ENCODE data around the gene MYCN.
A peak's percentile ranks its signal among the peaks of the same experiment; 100 is the strongest.
"Not testable (repeated sequence)": the region's sequence is repeated elsewhere in the genome, so short reads cannot be mapped to it uniquely, and the experiment has no call there.

MYCN gene

DNA sequence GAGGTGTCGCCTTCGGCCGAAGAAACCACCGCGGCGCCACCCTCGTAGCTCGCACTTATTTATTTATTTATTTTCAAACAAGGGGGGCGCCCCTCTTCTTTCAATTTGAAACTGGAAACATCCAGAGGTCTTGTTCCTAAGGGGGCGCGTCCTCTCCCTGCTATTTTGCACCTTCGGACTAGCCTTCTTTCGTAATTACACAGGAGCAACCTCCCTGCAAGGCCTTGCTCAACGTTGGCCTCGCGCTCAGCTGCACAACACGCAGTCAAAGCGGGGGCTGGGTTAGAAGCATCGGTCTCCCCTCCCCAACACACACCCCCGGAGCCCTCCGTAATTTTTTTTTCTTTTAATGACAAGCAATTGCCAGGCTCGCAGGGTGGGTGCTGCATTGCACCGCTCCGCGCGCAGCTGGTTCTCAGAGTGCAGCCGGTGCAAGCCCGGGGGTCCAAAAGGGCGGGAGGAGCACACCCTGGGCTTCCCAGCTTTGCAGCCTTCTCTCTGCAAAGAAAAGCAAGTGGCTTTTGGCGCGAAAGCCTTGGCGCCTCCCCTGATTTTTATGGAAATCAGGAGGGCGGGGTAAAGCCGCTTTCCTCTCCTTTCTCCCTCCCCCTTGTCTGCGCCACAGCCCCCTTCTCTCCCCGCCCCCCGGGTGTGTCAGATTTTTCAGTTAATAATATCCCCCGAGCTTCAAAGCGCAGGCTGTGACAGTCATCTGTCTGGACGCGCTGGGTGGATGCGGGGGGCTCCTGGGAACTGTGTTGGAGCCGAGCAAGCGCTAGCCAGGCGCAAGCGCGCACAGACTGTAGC lies at the start of gene MYCN:
Gene MYCN (plus strand): TSS at position 697 of the 807 bp plus-strand sequence. CDS start 1,515 bp downstream, outside the sequence.
- peak; percentile 85 for DNase-seq

DNA sequence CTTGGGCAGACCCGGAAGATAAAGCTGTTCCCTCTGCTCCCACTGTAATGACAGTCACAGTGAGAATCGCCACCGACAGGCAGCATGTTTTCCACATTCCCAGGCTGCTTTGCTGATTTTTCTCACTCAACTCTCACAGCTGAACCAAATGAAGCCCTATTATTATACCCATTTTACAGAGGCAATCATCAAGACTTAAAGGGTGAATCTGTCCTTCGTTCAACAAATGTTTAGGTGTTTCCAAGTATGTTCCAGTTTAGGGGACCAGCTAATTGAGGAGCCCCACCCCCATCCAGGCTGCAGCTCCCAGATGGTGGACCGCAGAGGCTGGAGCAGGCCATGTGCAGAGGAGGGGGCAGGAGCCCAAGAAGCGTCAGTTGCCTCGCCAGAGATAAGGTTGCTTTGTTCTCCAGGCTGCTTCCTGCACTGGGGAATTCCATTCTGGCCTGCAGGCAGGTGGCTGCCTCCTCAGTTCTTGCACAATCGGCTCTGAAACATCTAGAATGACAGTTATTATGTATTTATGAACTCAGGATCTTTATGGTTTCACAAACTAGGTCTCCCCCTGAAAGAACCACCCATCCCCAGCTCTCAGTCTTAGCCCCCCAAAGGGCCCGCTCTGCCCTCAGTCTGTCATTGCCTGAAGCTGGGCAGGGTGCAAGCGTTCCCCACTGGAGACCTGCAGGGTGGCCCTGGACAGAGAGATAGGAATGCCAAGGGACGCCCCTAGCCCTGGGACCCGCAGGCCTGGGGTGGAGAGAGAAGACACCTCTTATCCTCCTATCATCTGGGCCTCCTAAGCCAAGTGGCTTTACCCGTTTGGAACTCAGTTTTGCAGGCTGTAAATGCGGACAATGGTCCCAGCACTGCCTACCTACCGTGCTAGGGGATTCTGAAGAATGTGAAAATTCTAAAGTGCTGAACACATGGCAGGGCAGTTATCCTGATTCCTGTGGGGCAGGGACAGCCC lies 49.1 kb upstream of the MYCN start:
- DNase-seq = no peak

DNA sequence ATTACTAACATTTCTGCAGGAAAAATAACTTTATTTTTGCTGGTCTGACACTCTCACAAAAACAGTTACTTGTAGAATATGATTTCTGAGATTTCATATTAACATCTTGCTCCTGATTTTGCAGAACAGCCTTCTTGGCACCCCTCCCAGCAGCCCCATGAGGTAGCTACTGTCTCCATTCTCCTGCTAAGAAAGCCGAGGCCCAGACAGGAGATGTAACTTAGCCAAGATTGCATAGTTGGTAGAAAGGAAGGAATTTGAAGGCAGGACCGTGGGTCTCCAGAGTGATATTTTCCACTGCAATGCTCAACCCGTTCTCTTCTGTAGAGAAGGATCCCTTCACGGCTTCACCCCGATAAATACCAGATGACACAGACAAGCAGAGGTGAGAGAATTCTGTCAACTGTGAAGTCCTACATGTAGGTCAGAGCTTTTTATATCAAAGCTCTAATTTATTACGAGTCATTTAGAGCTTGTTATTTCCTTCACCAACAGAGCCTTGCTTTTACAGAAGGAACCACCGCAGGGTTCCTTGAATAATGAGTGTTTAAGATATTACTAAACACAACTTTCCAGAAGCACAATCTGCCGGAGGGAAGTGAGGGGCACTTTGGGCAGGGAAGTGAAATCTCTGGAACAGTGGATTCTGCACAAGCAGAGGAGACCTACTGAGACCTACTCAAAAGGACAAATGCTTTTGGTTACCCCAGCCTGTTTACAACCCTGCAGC lies 48.0 kb upstream of the MYCN start:
- no peak for DNase-seq

DNA sequence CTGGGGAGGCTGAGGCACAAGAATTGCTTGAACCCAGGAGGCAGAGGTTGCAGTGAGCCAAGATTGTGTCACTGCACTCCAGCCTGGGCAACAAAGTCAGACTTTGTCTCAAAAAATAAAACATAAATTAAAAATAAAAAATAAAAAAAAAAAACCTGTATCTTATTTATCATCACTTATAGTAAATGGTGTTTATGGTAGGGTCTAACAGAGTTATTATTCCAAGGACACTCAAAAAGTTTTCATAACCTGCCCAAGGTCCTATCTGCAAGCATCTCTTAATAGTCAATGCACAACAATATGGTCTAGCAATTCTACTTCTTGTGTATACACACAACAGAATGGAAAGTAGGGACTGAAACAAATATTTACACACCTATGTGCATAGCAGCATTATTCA lies 47.3 kb upstream of the MYCN start:
- DNase-seq = no peak

DNA sequence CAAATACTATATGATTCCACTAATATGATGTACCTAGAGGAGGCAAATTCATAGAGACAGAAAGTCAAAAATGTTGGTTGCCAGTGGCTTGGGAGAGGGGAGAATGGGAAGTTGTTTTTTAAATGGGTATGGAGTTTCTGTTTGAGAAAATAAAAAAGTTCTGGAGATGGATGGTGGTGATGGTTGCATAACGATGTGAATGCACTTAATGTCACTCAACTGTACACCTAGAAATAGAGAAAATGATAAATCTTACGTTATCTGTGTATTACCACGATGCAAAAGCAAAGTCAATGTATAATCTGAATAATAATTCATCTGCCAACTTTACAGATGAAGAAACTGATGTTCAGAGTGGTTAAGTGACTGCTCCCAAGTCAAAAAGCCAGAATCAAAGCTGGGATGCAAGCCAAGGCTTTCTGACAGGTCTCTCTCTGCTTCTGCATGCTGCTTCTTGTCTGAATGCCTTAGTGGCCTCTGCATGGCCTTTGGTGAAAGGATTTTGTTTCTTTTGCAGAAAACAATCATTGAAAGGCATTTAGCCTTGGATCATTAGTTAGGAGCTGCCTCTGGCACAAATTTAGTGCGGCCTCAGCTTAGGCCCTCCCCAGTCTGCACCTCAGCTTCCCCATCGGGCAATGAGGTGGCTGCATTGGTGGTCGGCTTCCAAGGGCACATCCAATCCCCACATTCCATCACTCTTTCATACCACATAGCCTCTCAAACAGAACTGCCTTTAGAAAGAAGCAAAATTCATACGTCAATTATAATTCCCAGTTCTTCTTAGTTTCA lies 46.5 kb upstream of the MYCN start:
- DNase-seq = no peak

DNA sequence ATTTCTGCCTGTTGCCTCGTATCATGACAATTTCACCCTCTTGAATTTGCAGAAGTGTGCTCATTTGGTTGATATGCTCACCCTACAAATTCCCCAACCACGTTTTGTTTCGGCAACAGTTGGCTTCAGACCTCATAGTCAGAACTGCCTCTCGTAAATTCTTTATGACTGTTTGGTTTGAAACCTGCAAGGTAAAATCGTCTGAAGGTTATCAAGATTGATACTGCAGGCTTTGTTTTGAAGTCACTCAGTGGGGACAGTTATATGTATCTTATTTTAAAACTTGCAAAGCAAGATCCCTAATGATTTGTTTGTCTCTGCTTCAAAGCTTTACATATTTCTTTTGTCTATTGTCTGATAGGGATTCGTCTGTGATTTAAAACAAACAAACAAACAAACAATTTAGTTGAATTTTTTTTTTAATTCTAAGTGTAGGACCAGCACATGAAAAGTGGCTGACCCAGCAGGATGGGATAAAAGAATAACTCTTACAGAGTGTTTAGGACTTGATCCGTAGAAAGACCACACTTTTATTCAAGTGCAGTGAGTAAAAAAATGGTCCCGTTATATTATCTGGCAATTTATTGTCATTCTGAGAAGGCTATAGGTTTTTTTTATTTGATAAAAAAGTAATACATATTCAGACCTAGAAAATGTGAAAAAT lies 45.7 kb upstream of the MYCN start:
- DNase-seq = no peak

DNA sequence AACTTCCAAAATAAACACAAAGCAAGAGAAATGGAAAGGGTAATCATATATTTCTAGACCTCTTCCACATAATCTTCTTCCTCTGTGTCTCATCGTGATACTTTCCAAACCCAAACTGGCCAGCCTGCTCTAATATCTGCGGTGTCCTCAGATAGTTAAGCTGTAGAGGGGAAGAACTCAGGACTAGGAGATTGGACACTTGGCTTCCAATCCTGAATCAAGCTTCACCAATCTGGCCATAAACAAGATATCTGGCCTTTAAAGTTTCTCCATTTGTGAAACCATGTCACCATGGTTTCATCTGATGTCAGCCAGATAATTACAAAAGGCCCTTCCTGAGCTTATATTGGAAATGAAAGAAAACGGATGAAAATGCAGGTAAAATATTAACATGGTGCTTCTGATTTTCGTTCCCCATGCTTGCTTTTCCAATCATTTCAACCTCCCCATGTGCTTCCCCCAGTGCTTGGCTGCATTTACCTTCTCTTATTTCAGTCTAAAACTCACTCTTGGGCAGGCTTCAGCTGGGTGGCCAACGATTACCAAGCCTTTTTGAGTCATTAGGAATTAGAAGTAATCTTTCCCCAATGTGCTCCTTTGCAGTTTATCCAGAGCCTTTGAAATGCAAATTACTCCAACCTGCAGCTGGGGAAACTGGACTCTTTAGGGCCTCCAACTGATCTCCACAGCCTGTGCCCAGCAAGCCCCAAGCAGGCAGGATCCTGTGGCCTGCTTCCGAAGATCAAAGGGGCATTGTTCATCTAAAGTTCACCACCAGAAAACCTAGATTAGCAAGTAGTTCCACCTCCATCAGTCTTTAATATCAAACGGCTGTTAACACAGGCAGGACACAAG lies 44.5 kb upstream of the MYCN start:
- no peak for DNase-seq

DNA sequence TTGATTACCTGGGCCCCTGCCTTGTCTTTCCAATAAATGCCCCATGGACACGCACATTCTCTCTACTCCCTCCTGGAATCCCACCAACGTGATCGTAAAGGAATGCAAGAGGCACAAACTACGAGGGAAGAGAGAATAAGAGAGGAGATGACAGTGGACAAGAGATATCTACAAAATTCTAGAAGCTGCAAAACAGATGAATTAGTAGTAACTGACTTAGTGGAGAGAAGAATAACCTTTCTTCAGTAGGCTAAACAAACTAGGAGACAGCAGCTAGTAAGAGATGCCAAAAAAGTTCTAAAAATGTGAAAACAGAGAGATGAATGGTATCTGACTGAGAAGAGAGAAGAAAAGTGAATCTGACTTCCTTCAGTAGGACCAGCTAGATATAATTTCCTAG lies 43.5 kb upstream of the MYCN start:
- DNase-seq = no peak

DNA sequence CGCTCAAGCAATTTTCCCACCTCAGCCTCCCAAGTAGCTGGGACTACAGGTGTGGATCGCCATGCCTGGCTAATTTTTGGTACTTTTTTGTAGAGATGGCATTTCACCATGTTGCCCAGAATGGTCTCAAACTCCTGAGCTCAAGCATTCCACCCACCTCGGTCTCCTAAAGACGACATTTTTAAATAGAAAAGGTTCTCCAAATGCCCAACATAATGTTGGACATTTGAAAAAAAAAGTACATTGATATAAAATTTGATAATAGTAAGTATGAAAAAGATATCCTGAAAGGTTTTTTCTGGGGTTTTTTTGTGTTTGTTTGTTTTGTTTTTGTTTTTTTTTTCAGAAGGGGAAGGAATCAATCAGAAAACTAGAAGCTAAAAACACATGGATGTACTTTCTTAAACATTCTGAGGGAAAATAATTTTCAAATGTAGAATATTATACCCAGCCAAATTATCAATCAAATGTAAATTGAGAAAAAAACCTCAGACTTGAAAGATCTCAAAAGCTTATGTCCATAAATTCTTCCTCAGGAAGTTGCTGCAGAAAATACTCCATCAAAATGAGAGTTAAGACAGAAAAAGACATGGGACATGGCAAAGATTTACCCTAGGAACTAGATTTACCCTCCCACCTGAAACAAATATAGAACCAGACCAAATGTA lies 42.8 kb upstream of the MYCN start:
- DNase-seq = no peak

DNA sequence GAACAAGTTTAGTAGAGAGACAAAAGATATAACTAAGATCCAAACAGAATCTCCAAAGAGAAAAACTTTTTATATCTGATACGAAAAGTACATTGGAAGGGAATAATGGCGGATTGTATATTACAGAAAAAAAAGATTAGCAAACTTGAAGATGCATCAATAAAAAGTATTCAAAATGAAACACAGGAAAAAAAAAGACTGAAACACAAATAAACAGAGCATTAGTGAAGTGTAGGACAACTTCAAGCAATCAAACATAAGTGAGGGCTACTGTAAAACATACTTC lies 41.1 kb upstream of the MYCN start:
- no peak for DNase-seq

DNA sequence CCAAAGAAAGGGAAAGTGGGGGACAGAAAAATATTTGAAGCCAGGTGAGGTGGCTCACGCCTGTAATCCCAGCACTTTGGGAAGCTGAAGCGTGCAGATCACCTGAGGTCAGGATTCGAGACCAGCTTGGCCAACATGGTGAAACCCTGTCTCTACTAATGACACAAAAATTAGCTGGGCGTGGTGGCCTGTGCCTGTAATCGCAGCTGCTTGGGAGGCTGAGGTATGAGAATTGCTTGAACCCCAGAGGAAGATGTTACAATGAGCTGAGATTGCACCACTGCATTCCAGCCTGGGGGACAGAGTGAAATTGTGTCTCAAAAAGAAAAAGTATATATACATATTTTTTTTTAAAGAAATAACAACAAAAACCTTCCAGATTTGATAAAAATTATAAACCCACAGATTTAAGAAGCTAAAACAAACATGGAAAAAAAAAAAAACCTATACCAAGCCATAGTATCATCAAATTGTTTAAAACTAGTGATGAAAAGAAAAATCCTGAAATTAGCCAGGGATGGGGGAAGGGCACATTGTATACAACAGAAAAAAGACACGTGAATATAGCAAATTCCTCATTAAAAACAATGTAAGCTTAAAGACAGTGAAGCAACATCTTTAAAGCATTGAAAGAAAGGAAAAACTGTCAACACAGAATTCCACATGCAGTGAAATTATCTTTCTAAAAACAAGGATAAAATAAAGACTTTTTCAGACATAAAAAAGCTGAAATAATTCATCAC lies 40.4 kb upstream of the MYCN start:
- no peak for DNase-seq

DNA sequence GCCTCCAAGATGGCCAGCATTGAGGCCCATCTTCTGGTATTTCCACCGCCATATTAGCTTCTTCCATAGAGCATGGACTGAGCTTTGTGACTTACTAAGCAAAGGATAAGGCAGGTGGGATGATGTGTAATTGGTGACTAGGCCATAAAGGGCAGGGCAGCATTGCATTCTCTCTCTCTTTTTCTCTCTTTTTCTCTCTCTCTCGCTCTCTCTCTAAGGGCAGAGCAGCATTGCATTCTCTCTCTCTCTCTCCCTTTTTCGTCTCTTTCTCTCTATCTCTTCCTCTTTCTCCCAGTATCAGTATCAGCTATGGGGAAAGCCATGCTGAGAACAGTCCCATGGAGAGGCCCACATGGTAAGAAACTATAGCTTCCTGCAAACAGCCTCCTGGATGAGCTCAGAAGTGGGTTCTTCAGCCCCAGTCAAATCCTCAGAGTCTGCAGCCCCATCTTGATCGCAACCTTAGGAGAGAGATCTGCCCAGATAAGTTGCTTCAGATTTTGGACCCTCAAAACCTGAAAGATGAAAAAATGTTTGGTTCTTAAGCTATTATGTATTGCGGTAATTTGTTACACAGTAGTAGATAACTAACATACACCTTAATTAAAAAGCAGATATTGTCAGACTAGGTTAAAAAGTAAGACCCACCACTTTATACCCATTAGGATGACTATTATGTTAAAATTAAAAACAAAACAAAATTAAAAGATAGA lies 39.1 kb upstream of the MYCN start:
- no peak for DNase-seq

DNA sequence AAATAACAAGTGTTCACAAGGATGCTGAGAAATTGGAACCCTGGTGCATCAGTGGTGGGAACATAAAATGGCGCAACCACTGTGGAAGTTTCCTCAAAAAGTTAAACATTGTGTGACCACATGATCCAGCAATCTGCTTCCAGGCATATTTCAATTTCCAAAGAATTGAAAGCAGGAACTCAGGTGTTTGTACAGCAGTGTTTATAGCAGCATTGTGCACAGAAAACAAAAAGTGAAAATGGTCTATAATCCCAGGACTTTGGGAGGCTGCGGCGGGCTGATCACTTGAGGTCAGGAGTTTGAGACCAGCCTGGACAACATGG lies 38.6 kb upstream of the MYCN start:
- no peak for DNase-seq

DNA sequence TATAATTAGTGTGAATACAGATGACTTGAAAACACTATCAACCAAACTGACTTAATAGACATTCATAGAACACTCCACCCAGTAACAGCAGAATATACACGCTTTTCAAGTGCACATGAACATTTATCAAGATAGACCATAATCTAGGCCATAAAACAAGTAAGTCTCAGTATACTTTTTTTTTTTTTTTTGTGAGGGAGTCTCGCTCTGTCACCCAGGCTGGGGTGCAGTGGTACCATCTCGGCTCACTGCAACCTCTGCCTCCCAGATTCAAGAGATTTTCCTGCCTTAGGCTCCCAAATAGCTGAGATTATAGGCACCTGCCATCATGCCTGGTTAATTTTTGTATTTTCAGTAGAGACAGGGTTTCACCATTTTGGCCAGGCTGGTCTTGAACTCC lies 36.4 kb upstream of the MYCN start:
- DNase-seq = not testable (repeated sequence)

DNA sequence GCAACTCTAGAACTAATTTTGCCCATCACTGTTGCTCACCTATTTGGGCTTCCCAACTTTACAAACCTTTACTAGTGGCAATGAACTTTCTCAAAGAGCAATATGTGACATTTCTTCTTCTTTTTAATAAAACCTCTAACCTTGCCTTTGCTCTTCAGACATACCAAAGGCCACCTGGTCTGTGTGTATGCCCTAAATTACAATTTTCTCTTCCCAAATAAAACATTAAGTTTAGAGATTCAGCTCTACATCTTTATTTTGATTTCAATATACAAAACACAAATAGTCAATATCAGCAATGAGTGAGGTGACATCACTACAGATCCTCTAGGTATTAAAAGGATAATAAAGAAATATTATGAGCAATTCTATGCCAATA lies 35.1 kb upstream of the MYCN start:
- DNase-seq = no peak

DNA sequence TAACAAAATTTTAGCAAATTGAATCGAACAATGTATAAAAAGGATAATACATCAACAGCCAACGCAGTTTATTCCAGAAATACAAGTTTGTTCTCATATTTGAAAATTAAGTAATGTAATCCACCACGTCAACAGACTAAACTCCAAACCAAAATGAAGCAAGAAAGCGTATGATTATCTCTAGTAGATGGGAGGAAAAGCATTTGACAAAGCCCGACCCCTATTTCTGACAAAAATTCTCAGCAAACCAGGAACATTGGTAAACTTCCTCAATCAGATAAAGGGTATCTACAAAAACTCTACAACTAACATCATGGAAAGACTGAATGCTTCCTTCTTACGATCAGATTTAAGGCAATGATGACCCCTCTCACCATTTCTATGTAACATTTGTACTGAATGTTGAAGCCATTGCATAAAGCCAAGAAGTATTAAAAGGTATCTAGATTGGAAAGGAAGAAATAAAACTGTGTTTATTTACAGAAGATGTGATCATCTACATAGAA lies 34.3 kb upstream of the MYCN start:
- no peak for DNase-seq

DNA sequence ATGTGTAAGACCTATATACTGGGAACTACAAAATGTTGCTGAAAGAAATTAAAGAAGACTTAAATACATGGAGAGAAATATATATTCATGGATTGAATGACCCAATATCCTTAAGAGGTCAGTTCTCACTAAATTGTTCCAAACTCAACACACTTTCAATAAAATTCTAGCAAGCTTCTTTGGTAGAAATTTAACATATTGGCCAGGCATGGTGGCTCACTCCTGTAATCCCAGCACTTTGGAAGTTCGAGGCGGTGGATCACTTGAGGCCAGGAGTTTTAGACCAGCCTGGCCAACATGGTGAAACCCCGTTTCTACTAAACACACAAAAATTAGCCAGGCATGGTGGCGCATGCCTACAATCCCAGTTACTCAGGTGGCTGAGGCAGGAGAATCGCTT lies 33.6 kb upstream of the MYCN start:
- DNase-seq = no peak

DNA sequence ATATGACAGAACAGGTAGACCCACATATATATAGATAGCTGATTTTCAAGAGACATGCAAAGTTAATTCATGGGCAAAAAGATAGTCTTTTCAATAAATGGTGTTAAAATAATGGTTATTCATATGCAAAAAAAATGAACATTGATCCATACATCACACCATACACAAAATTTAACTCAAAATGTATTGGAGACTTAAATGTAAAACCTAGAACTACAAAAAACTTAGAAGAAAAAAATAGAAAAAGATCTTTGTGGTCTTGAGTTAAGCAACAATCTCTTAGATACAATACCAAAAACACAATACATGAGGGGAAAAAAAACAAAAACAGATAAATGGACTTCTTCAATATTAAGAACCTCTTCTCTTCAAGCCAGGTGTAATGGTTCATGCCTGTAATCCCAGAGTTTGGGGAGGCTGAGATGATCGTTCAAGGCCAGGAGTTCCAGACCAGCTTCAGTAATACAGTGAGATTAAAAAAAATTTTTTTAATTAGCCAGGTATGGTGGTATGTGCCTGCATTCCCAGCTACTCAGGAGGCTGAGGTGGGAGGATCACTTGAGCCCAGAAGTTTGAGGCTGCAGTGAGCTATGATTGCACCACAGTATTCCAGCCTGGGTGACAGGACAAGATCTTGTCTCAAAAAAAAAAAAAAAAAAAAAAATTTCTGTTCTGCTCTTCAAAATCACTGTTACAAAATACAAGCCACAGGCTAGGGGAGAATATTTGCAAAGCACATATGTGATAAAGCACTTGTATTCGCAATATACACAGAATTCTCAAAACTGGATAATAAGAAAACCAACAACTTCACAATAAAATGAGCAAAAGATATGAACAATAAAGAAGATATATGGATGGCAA lies 32.7 kb upstream of the MYCN start:
- no peak for DNase-seq
